Measurements from ENCODE around the gene DNAAF1. TPM values are rescaled to one million over a fixed set of nuclear protein-coding genes. Genes with fewer than 3 reads are reported as not detected.
"Not testable (repeated sequence)": the region's sequence is repeated elsewhere in the genome, so short reads cannot be mapped to it uniquely, and the experiment has no call there.

The DNAAF1 gene
- total and polyA plus RNA-seq, 2 donors (not counting 3 experiments of a cell fraction or from before 2014, with no cell fraction given), result 0.01 TPM; not detected in 1

DNA sequence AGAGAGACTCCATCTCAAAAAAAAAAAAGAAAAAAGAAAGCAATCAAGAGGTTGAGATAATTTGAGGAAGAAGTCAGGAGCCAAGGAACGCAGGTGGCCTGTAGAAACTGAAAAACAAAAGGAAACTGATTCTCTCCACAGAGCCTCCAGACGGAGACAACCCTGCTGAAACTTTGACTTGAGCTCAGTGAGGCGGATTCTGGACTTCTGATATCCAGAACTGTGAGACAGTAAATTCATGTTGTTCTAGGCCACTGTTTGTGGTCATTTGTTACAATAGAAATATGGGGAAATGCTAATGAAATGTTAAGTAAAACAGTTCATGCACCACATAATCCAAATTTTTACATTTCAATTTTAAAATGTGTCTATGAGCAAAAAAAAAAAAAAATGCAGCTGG is 33.6 kb upstream of the DNAAF1 start:
- POLR2A ChIA-PET, result no interaction called here

DNA sequence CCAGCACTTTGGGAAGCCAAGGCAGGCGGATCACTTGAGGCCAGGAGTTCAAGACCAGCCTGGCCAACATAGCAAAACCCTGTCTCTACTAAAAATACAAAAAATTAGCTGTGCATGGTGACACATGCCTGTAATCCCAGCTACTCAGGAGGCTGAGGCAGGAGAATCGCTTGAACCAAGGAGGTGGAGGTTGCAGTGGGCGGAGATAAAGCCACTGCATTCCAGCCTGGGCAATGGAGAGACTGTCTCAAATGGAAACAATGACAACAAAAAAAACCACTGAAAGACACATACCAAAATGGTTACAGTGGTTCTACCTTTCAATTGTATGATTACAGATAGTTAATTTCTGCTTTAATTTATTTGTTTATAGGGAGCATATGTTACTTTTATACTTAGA is 33.2 kb upstream of the DNAAF1 start:
- FAIRE-seq; DNase-seq (ENCODE audit: low read depth, low spot score); H3K4me1 ChIP-seq (ENCODE audit: control insufficient read depth, extremely low read depth, insufficient read depth, low read length); intact Hi-C loops (cut with micrococcal nuclease); H3K9me3 ChIP-seq (replicated peaks; ENCODE audit: control insufficient read depth, insufficient read depth, low read length); H3K4me3 ChIP-seq (replicated peaks in 1 of 3; ENCODE audit: insufficient read depth in 1 of 3, low read depth in 1 of 3, low read length in 3 of 3); H2AFZ ChIP-seq (ENCODE audit: low read depth, low read length); H3K9ac ChIP-seq (replicated peaks; ENCODE audit: extremely low read depth, insufficient read depth, low read length); H3K36me3 ChIP-seq (ENCODE audit: control insufficient read depth in 2 of 2, extremely low read depth in 1 of 2, insufficient read depth in 2 of 2, low read length in 2 of 2); BruUV-seq (replicated peaks); H3K27ac ChIP-seq (ENCODE audit: insufficient read depth, low read depth, low read length); POLR2A ChIA-PET; H4K20me1 ChIP-seq (replicated peaks; ENCODE audit: control insufficient read depth, extremely low read depth, insufficient read depth, low read length); H3K9me1 ChIP-seq (replicated peaks; ENCODE audit: control insufficient read depth, extremely low read depth, insufficient read depth, low read length); H3K4me2 ChIP-seq (ENCODE audit: insufficient read depth, low read length); dilution Hi-C loops (cut with MboI; ENCODE audit: extremely low pct_ligation_motif_present, low sequenced_read_pairs); H3K27me3 ChIP-seq (ENCODE audit: control insufficient read depth in 2 of 2, insufficient read depth in 2 of 2, low read length in 2 of 2): not testable (repeated sequence)
- CTCF ChIA-PET, result interaction anchor here (1.0 kb wide), 1 partner anchor 27 kb away, joined by 4 read pairs; no protein-coding TSS in a partner anchor
- H3K79me2 ChIP-seq (ENCODE audit: control insufficient read depth, insufficient read depth, low read length), result peaks cover 76% of the 10 kb centered on the region

More for the DNA sequence above, 33.6 kb upstream of the DNAAF1 start:
- Histone ChIP-seq H4K20me1 (replicated peaks; ENCODE audit: control insufficient read depth, extremely low read depth, insufficient read depth, low read length) (peaks cover 4% of the 10 kb centered on the region), H3K4me2 (ENCODE audit: insufficient read depth, low read length) (no peak overlapping the region), H3K27me3 (ENCODE audit: control insufficient read depth in 2 of 2, insufficient read depth in 2 of 2, low read length in 2 of 2) (no peaks in the 10 kb centered on the region), H3K9me3 (replicated peaks; ENCODE audit: control insufficient read depth, insufficient read depth, low read length) (no peaks in the 10 kb centered on the region), H3K9me1 (replicated peaks; ENCODE audit: control insufficient read depth, extremely low read depth, insufficient read depth, low read length) (no peaks in the 10 kb centered on the region), H3K79me2 (ENCODE audit: control insufficient read depth, insufficient read depth, low read length) (peaks cover 80% of the 10 kb centered on the region), H3K9ac (replicated peaks; ENCODE audit: extremely low read depth, insufficient read depth, low read length) (no peak overlapping the region), H3K36me3 (ENCODE audit: control insufficient read depth in 2 of 2, extremely low read depth in 1 of 2, insufficient read depth in 2 of 2, low read length in 2 of 2) (peaks cover 0 to 10% of the 10 kb centered on the region in 2 experiments), H3K4me1 (ENCODE audit: control insufficient read depth, extremely low read depth, insufficient read depth, low read length) (peaks cover 6% of the 10 kb centered on the region), H2AFZ (ENCODE audit: low read depth, low read length) (no peak overlapping the region), H3K27ac (ENCODE audit: insufficient read depth, low read depth, low read length) (no peak overlapping the region), H3K4me3 (replicated peaks in 1 of 3; ENCODE audit: insufficient read depth in 1 of 3, low read depth in 1 of 3, low read length in 3 of 3) (no peak overlapping the region)
- CTCF ChIA-PET, result no interaction called here
- intact Hi-C loops (cut with micrococcal nuclease), result no loop called here
- BruUV-seq (replicated peaks), result no TSS peak
- no peak for DNase-seq (ENCODE audit: low read depth, low spot score)
- FAIRE-seq, result no peak
- dilution Hi-C loops (cut with MboI; ENCODE audit: extremely low pct_ligation_motif_present, low sequenced_read_pairs), result no loop called here
- TF ChIP-seq FOS (IDR thresholded peaks at IDR 0.05; ENCODE audit: borderline replicate concordance, insufficient read depth, low read length), result no peak
- no peak for TF ChIP-seq MYC (IDR thresholded peaks at IDR 0.05; ENCODE audit: low read depth, low read length)
- TF ChIP-seq JUN (IDR thresholded peaks at IDR 0.05; ENCODE audit: borderline replicate concordance, insufficient read depth, insufficient read length, low read depth), result no peak
- TF ChIP-seq, protein P1, sequence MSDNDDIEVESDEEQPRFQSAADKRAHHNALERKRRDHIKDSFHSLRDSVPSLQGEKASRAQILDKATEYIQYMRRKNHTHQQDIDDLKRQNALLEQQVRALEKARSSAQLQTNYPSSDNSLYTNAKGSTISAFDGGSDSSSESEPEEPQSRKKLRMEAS (IDR thresholded peaks at IDR 0.05; ENCODE audit: insufficient read depth, insufficient read length), result no peak
- TF ChIP-seq GATA2 (IDR thresholded peaks at IDR 0.05; ENCODE audit: insufficient read depth, insufficient read length, low read depth, low read length), result no peak
- no peak for TF ChIP-seq POLR2AphosphoS5 (IDR thresholded peaks at IDR 0.05; ENCODE audit: insufficient read depth, low read depth, low read length)
- no peak for TF ChIP-seq POLR2A (IDR thresholded peaks at IDR 0.05; ENCODE audit: low read depth, low read length)
- TF ChIP-seq EZH2 (IDR thresholded peaks at IDR 0.05; ENCODE audit: borderline replicate concordance, low read depth, low read length, severe bottlenecking), result no peak
- TF ChIP-seq CTCF (IDR thresholded peaks at IDR 0.05; ENCODE audit: extremely low read depth in 1 of 2, insufficient read depth in 1 of 2, low read depth in 1 of 2, low read length in 2 of 2), result no peak
